Dedifferentiated amniotic fluid mesenchymal stem cell (primary cell): ENCODE data around the gene XPNPEP1.
A peak's percentile ranks its signal among the peaks of the same experiment; 100 is the strongest.

Experiments
- DNase-seq: peaks from one replicate; pipeline ENCODE4 v3.0.0-alpha.2; 2016; ENCODE audit errors: extremely low spot score

The XPNPEP1 gene

DNA sequence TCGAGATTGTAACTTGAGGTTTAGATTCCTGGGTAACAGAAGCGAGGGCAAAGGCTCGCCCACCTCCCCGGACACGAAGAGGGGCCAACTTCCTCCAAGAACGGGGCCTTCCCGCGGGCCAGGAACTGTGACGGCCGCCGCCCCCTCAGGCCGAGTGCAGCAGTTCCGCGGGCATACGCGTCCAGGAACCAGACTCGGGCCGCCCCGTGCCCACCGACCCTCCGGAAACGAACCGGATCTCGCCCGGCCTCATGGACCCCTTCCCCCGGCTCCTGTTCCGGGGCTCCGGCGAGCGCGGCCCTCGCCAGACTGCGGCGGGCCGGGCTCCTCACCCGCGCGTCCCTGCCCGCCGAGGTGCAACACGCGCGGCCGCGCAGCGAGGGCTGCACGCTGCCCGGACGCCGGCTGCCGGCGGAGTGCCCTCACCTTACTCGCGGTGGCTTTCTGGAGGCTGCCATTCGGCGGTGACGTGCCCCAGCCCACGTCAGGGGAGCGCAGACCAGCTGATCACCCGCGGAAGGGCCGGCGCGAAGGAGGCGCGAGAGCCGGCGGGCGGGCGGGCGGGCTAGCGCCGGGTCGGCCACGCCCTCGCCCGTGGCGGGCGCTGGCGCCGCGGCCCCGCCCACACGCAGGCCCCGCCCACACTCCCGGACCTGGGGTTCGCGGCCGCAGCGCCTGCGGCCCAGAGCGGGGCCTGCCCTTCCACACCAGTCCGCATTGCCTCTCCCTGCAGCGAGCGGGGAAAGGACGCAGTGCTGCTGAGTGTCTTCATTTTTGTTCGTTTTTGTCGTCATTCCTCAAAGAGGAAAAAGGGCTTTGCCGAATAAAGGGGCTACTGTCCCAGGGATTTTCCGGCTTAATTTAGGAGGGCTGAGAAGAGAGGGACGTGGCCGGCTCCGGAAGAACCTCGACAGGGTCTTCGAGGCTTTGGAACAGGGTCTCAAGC, at the start of gene XPNPEP1:
XPNPEP1 (minus strand) TSS at position 536 of the 946 bp plus-strand sequence; CDS start at position 458, 78 bp downstream.
- peak; percentile 76 for DNase-seq

- DNase-seq = no peak
These were observed 49.2 kb upstream of the XPNPEP1 start for GRCh38 chr10:109972372-109973001.

DNA sequence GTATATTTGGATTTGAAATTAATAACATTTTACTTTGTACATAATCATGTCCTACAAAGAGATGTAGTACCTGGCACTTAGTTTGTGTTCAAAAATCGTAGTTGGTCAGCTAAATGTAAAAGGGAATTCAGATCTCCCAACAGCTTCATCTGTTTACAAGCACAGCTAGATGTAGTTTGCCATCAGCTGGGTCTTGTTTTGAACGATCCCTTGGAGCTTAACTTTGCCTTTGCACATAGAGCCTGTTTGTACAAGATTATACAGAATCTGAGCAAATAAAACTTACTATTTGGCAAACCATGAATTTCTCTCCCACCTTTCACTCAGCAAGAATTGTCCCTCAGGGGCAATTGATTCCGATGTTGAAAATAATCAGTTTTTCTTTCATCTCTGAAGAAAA, 48.3 kb upstream of the XPNPEP1 start:
- DNase-seq = no peak

- DNase-seq = no peak
These were observed 46.5 kb upstream of the XPNPEP1 start for GRCh38 chr10:109969760-109970346.

DNA sequence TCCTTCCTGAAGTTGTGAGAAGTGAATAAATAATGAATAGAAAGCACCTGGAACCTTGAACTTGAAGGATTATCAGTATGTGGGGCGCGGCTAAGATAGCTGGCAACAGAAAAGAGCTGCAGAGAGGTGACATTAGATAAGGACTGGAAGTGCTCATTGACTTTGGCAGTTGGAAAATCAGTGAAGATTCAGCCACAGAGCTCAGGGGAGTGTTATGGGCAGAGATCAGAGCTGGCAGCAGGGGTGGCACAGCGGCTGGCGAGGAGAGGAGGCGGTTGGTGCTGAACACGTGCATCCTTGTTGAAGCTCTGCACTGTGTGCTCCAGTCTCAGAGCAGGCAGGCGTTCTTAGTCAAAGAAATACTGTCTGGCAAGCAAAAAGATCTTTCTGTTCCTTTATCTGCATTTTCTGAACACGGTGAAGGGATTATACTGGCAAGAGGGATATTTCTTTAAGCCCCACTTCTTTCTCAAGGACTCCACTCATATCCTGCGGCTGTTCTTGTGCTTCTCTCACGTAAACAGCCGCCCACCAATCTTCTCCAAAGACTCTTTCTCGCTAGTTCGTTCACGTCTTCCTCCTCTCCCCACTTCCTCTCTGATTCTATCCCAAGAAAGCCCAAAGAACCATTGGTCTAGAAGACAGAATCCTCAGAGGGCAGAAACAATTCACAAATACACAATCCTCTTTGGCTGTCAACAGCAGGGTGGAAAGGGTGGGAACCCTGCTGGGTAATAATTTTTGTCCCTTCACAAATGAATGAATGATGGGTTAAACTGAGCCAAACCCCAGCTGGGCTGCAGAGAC, 45.8 kb upstream of the XPNPEP1 start:
- no peak for DNase-seq

GRCh38 chr10:109967739-109968088, 44.4 kb upstream of the XPNPEP1 start:
- DNase-seq = no peak

GRCh38 chr10:109966961-109967738, 43.8 kb upstream of the XPNPEP1 start:
- peak; percentile 50 for DNase-seq

GRCh38 chr10:109964318-109964717, 41.0 kb upstream of the XPNPEP1 start:
- no peak for DNase-seq

- peak; percentile 39 for DNase-seq
These were observed 40.1 kb upstream of the XPNPEP1 start for GRCh38 chr10:109963439-109963838.

GRCh38 chr10:109962247-109962646, 38.9 kb upstream of the XPNPEP1 start:
- DNase-seq = no peak

DNA sequence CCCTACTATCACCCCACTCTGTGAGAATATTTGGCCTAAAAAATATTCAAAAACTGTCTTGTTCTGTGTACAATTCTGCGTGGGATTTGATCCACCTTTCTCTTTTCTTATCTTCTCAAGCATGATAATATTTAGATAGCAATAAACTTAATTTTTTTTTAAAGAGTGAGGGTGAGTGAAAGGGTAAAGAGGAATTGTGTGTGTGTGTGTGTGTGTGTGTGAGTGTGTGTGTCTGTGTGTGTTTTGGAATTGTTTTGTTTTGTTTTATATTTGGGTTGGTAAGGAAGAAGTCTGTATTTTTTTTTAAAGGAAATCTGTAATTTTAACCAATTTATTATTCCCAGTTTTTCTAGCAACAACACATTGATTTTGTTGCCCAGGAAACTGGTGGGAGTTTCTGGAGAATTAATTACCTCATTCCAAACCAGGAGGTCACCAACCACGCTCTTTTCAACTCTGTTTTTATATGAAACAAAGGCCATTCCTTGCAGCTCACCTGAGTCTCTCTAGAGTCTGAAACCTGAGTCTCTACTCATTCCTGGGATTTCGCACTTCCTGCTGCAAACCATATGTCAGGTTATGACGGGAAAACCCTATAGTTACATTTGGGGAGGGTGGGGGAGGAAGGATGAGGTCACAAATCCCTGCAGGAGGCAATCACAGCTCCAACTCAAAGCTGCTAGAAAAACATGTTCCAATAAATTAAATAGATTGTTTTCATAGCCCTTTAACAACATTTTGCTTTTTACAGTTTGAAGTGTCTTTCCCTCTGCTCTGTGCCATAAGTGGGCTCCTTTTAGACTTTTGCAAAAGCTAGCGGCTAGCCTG, 38.1 kb upstream of the XPNPEP1 start:
- DNase-seq = no peak

GRCh38 chr10:109960682-109961081, 37.4 kb upstream of the XPNPEP1 start:
- no peak for DNase-seq

DNA sequence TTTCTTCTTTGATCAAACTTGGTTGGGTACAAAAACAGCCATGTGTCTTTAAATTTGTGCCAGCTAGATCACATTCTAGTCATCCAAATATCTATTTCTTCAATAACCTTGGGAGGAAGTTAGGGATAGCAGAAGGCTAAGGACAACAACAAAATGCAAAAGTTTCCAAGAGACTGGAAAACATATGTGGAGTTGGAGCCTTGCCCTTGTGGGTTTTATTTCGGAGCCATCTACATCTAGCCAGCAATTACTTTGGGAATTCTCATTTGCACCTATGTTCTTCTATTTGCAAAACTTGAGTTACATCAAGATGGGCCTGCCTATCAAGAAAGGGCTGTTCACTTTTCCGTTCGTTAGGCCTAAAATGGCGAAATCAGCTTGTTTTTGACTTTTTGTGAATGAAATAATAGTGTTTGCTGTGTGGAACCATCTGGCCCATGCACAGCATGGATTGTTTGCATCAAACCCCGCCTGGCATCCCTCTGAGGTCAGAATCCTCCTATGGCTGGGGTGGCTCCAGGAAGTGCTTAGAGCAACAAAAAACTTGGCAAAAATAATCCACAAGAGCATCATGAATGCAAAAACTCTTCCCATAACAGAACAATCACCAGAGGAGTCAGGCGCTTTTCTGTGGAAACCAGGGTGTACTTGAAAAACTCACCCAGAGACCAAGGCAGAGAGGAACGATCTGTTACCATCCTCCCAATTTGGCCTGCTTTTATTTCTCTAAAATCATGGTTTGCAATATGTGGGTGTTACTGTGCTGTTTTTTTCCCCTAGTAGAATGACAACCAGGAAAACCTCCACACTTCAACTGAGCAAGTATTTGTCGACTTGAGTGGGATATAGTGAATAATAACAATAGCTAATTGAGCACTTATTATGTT, 36.2 kb upstream of the XPNPEP1 start:
- DNase-seq = no peak

DNA sequence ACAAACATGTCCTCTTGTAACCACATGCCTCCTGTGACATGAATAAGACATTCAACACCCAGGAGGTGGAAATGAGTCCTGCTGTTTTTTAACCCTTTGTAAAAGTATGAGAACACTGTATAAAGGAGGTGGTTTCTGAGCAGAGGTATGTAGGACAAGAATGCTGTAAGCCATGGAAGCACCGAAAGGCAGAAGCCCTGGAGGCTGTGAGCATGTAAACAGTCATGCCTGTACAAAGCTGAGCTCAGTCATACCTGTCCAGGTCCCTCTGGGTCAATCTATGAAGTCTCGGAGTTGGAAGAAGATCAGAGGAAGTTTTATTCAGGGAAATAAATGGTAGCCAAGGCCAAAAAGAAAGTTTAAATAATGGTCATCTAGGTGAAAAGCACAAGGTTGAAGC, 34.7 kb upstream of the XPNPEP1 start:
- DNase-seq = no peak

DNA sequence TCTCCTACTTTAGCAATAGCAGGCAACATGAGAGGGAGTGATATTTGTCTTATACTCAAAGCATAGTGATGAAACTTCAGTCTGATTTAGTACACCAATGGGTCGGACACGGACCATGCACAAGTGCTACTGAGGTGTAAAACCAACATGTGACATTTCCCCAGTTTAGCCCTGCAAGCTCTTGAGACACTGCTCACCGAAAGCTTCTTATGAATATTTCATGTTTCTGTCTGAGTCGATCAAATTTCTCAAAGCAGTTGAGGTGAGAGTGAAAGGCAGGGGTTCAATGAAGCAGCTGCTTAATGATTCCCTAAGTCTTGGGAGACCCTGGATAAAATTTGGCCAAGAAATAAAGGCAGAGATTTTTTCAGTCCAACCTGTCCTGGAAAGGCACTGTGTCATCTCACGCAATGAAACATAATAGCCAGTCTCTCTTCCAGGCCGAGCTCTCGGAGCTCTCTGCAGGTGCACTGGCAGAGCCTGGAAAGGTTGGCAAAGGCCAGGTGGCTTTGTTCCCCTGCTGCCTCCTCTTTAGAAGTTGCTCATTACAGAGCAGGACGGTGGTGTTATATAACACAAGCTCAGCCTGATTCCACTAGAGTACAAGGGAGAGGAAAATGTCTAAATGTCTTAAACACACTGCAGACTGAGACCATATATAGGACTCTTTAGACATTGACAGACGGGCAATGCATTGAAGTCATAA, 33.9 kb upstream of the XPNPEP1 start:
- DNase-seq = no peak

DNA sequence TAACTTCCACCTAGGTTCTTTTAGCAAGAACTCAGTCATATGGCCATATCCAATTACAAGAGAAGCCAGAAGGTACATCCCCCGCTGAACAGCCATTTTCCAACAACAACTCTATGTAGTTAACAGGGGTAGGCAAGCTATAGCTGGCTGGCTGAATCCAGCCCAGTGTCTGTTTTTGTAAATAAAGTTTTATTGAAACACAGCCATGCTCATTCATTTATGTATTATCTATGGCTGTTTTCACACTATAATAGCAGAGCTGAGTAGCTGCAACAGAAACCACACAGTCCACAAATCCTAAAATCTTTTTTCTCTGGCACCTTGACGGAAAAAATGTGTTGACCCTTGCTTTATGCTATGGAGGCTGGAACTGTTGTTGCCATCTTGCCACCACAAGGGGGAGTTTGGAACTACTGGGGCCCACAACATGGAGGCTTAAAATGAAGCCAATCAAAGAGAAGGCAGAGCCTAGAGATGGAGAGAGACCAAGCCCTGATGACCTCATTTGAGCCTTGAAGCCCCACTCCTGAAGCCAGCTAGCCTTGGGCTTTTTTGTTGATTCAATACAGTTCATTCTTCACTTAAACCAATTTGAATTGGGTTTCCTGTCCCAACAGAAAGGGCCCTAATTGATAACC, 33.3 kb upstream of the XPNPEP1 start:
- no peak for DNase-seq

- no peak for DNase-seq
These were observed 30.5 kb upstream of the XPNPEP1 start for GRCh38 chr10:109953766-109954165.

DNA sequence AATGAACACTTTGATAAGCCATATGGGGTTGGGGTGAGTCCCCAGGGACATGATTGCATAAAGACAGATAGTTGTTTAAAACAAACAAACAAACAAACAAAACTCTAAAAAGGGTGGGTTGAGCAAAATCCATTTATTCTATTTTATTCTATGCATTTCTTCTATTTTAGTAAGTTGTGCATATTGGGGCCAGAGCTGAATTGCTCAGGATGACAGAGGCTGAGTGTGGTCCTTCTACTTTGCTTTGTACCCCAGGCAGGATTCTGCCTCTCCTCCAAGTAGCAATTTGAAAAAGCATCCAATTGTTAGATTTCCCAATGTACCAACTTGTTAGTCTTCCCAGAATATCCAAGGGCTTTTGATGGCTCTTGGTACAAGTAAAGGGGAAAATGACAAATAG, 29.2 kb upstream of the XPNPEP1 start:
- DNase-seq = no peak
